PC-9 (cell line): ENCODE measurements around the gene GPAM.

Source experiments
- CTCF ChIP-seq: fragments of 200-600 bp; sonication (generic); conservative IDR thresholded peaks from 2 replicates; pipeline ENCODE4 v1.6.1; 2017; ENCODE audit warnings: mixed run types, antibody characterized with exemption, mild to moderate bottlenecking, moderate library complexity
- EZH2 ChIP-seq: fragments of 200-600 bp; sonication (generic); IDR thresholded peaks from 2 replicates; pipeline ENCODE4 v1.8.0; 2017; ENCODE audit warnings: antibody characterized with exemption, low read depth

- TF ChIP-seq CTCF (no peak), EZH2 (no peak)
Measured at GRCh38 chr10:112191791-112192190, 8.2 kb upstream of the GPAM start.
